Right cardiac atrium (tissue), 5 donors: ENCODE results near the gene WFDC11. TPM values are rescaled to one million over a fixed set of nuclear protein-coding genes. Genes with fewer than 3 reads are reported as not detected.
"Not testable (repeated sequence)": the region's sequence is repeated elsewhere in the genome, so short reads cannot be mapped to it uniquely, and the experiment has no call there.

Experiments used
- ATAC-seq, 2 donors: fragments of 200-7000 bp; cut with Tn5 transposase; one replicate each; pipeline versions ENCODE4 v1.8.0 to v1.9.1; 2020; ENCODE audit warnings: moderate library complexity in 2 of 2, mild to moderate bottlenecking in 1 of 2
- DNase-seq, 3 donors: peaks; one replicate each; pipeline ENCODE4 v3.0.0-alpha.2; 2020
- H3K27ac ChIP-seq: one replicate; pipeline ENCODE4 v1.5.1; 2013; ENCODE audit warnings: mild to moderate bottlenecking, low read length, control low read depth, moderate library complexity
- H3K27me3 ChIP-seq: one replicate; pipeline ENCODE4 v1.6.1; 2013; ENCODE audit not compliant: control insufficient read depth, insufficient read depth
- H3K4me1 ChIP-seq: one replicate; pipeline ENCODE4 v1.6.1; 2013; ENCODE audit warnings: low read length; ENCODE audit not compliant: control insufficient read depth, insufficient read depth
- H3K4me3 ChIP-seq: one replicate; pipeline ENCODE4 v1.5.1; 2013; ENCODE audit warnings: low read length, control low read depth
- H3K9me3 ChIP-seq: one replicate; pipeline ENCODE4 v1.6.1; 2013; ENCODE audit warnings: low read length; ENCODE audit not compliant: control insufficient read depth
- WGBS: extraction: QIAGEN DNeasy Blood & Tissue Kit; methylation state at CpG from one replicate; pipeline ENCODE4 v1.1.7; 2013; 5-methylcytosine and 5-hydroxymethylcytosine counted together
- intact Hi-C, 4 donors: fragments of 100-400 bp; cut with DNase I; formaldehyde crosslinking; loops; one replicate each; pipeline versions ENCODE4 v1.11.0 to v1.14.0; 2022 to 2023
- long read RNA-seq, 4 donors: library from polyadenylated mRNA; unstranded; transcript quantifications; one replicate each; pipeline ENCODE4 v2.0.0, GENCODE V29; 2020 to 2021
- polyA plus RNA-seq: library from polyadenylated mRNA; stranded (reverse); fragments of 200-250 nt; gene quantifications from one replicate; pipeline ENCODE4 v1.2.3, GENCODE V29; 2013
- total RNA-seq, 4 donors: library from RNA; stranded (reverse); fragmentation: NEBNext Ultra II Directional; extraction: Animal tissue kit (Norgen Biotek cat#: 25700); gene quantifications; one replicate each; pipeline ENCODE4 v1.2.1, GENCODE V29; 2021
- donor health status: healthy with polysubstance abuse.
- donor health status: DM: no; HTN: yes; CAD: no.
- donor health status: DM: no; HTN: no; CAD: no.
- donor health status: DM: no; HTN: yes; CAD: no; lungs with severe emphysema.
- donor health status: DM: yes; HTN: yes; CAD: no.

Gene WFDC11
- total RNA-seq = not detected
- not detected for polyA plus RNA-seq
- long read RNA-seq, donor 1 = 0 reads
- long read RNA-seq, donor 2 = 0 reads
- long read RNA-seq, donor 3 = 0 reads
- long read RNA-seq, donor 4 = 0 reads

DNA sequence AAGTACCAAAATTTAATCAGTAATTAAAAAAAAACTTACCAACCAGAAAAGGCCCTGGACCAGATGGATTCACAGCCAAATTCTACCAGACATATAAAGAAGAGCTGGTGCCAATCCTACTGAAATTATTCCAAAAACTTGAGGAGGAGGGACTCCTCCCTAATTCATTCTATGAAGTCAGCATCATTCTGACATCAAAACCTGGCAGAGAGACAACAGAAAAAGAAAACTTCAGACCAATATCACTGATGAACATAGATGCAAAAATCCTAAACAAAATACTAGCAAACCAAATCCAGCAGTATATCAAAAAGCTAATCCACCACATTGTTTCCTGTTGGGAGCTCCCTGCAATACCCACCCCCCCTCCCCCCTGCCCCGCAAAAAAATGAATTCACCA lies at the start of gene WFDC11:
TSS of gene WFDC11 (minus strand) at position 101 of the 400 bp plus-strand sequence. CDS start 19,639 bp downstream, outside the sequence.
- H3K9me3 ChIP-seq = no peaks in the 10 kb centered on the region
- no peak within 1 kb of the TSS for H3K4me3 ChIP-seq
- no peak for ATAC-seq
- H3K27me3 ChIP-seq = no peaks in the 10 kb centered on the region
- 80% methylated on average over 1 of the region's 1 CpG for WGBS
- no peaks in the 10 kb centered on the region for H3K4me1 ChIP-seq
- H3K27ac ChIP-seq = no peak within 1 kb of the TSS
- intact Hi-C loops = no loop called here
- no peak for DNase-seq

DNA sequence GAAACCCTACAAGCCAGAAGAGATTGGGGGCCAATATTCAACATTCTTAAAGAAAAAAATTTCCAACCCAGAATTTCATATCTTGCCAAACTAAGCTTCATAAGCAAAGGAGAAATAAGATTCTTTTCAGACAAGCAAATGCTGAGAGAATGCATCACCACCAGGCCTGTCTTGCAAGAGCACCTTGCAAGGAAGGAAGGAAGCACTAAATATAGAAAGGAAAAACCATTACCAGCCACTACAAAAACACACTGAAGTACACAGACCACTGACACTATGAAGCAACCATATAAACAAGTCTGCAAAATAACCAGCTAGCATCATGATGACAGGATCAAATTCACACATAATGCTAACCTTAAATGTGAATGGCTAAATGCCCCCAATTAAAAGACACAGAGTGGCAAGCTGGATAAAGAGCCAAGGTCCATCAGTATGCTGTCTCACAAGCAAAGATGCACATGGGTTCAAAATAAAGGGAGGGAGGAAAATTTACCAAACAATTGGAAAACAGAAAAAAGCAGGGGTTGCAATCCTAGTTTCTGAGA lies 46.2 kb upstream of the WFDC11 start:
- H3K4me1 ChIP-seq, H3K27me3 ChIP-seq, H3K9me3 ChIP-seq, H3K4me3 ChIP-seq, H3K27ac ChIP-seq, DNase-seq, intact Hi-C loops, ATAC-seq: not testable (repeated sequence)

DNA sequence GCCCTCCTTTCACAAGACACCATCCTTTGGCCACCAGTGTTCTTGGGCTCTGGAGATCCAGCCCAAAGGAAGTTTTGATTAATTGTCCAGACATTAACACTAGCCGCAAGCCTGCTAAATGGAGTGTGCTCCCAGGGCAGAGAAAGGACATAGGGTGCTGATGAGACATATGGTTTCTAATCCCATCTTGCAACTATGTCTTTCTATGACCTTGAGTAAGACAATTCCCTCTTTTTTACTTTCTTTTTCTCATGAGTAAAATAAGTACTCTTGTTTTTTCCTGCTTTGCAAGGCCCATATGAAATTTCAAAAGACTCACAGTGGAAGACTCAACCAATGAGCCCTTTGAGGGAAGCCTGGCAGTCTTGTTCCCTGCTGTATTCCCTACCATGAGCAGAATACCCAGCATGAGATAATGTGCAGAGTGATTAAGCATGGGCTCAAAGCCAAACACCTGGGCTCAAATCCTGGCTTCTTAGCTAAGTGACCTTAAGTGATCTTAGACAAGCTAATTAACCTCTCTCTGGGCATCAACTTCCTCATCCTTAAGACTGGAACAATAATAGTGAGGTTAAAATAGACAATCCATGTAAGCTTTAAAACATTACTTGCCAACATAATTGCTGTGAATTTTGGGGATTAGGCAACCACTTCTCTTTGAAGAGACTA lies 35.1 kb upstream of the WFDC11 start, which contains the start of gene WFDC10B:
TSS of gene WFDC10B (minus strand) at position 51 of the 669 bp plus-strand sequence. CDS start 19,027 bp downstream, outside the sequence.
- Histone ChIP-seq H3K9me3 (no peaks in the 10 kb centered on the region), H3K4me3 (no peak within 1 kb of the TSS), H3K27me3 (no peaks in the 10 kb centered on the region), H3K27ac (no peak within 1 kb of the TSS), H3K4me1 (no peaks in the 10 kb centered on the region)
- ATAC-seq (no peak), DNase-seq (no peak)
- 86% methylated on average over 1 of the region's 1 CpG for WGBS
- intact Hi-C loops = no loop called here

DNA sequence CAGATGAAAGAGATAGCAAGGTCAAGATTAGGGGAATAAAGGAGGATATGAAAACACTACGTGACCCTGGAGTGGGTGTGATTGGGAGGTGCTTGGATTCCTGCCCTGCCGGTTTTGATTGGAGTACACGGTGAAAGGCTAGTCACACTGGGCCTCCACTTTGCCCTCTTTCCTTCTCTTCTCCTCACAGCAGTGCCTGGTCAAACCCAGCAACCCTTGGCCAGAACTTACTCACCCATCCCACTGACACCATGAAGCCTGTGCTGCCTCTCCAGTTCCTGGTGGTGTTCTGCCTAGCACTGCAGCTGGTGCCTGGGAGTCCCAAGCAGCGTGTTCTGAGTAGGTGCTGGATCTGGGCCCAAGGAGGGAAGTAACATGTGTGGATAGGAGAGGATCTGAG lies 31.8 kb upstream of the WFDC11 start, which contains the start of gene WFDC13:
TSS of gene WFDC13 (plus strand) at position 166 of the 400 bp plus-strand sequence. CDS start at position 252, 86 bp downstream.
- no peaks in the 10 kb centered on the region for H3K27me3 ChIP-seq
- H3K9me3 ChIP-seq = no peaks in the 10 kb centered on the region
- ATAC-seq (no peak), DNase-seq (no peak)
- intact Hi-C loops = no loop called here
- H3K4me3 ChIP-seq = no peak within 1 kb of the TSS
- 65% methylated on average over 4 of the region's 4 CpGs for WGBS
- no peak within 1 kb of the TSS for H3K27ac ChIP-seq
- no peaks in the 10 kb centered on the region for H3K4me1 ChIP-seq

DNA sequence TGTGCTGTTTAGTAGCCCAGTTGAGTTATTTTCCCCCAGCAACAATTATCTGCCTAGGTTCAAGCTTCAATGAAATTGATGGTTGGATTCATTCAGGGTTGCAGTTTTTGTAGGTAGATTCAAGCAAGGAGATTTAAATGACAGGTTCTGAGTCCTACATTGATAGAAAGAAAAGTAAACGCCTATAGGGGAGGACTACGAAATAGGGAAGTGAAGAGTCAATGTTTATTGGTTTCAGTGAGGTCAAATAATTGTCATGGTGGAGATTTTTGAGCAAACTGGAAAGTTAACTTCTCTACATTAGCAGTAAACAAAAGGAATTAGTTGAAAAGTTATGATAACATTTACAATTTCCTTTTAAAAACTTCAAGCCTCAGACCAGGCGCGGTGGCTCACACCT lies 31.1 kb upstream of the WFDC11 start:
- DNase-seq (no peak), ATAC-seq (no peak)
- Histone ChIP-seq H3K9me3 (no peaks in the 10 kb centered on the region), H3K27ac (no peak overlapping the region), H3K4me1 (no peaks in the 10 kb centered on the region), H3K4me3 (no peak overlapping the region), H3K27me3 (no peaks in the 10 kb centered on the region)
- WGBS = 64% methylated on average over 4 of the region's 4 CpGs
- intact Hi-C loops = no loop called here

DNA sequence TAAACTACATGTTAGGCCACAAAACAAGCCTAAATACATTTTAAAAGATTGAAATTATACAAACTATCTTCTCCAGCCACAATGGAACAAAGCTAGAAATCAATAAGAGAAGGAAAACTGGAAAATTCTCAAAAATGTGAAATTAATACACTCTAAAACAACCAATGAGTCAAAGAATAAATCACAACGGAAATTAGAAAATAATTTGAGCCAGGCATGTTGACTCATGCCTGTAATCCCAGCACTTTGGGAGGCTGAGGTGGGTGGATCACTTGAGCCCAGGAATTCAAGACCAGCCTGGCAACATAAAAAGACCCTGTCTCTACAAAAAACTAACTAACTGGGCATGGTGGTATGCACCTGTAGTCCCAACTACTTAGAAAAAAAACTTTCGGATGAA lies 25.5 kb upstream of the WFDC11 start:
- no peaks in the 10 kb centered on the region for H3K27me3 ChIP-seq
- no peak for DNase-seq
- WGBS = 89% methylated on average over 2 of the region's 2 CpGs

DNA sequence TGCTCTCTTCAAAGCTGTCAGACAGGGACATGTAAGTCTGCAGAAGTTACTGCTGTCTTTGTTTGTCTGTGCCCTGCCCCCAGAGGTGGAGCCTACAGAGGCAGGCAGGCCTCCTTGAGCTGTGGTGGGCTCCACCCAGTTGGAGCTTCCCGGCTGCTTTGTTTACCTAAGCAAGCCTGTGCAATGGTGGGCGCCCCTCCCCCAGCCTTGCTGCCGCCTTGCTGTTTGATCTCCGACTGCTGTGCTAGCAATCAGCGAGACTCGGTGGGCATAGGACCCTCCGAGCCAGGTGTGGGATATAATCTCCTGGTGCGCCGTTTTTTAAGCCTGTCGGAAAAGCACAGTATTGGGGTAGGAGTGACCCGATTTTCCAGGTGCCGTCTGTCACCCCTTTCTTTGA lies 23.3 kb upstream of the WFDC11 start:
- intact Hi-C loops, H3K27me3 ChIP-seq, H3K9me3 ChIP-seq, H3K27ac ChIP-seq, H3K4me3 ChIP-seq, H3K4me1 ChIP-seq, DNase-seq, ATAC-seq: not testable (repeated sequence)
- 90% methylated on average over 12 of the region's 12 CpGs for WGBS

More for the DNA sequence above, 25.5 kb upstream of the WFDC11 start:
- intact Hi-C loops = no loop called here
- Histone ChIP-seq H3K4me3 (no peak overlapping the region), H3K9me3 (no peaks in the 10 kb centered on the region), H3K27ac (no peak overlapping the region), H3K4me1 (no peaks in the 10 kb centered on the region)
- no peak for ATAC-seq

DNA sequence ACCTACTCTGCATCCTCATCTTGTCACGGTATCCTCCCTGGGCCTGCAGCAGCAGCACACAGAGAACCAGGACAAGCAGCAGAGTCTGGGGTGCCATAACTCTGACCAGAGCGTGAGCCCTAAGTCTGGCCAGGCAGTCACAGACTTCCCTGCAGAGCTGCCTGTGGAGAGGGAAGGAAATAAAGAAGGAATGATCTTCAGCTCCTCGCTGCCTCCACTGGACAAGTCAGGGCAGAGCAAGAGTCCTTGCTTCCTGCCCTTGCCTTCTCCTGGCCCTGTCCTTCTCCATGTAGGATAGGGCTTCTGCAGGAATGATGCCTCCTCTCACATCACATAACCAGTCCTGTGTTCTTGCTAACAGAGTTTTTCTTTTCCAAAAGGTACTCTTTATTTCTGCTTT lies 15.9 kb upstream of the WFDC11 start:
- no peak overlapping the region for H3K4me3 ChIP-seq
- H3K4me1 ChIP-seq = no peaks in the 10 kb centered on the region
- no peak overlapping the region for H3K27ac ChIP-seq
- 65% methylated on average over 3 of the region's 3 CpGs for WGBS
- H3K9me3 ChIP-seq = no peaks in the 10 kb centered on the region
- no peaks in the 10 kb centered on the region for H3K27me3 ChIP-seq
- ATAC-seq (no peak), DNase-seq (no peak)
- intact Hi-C loops = no loop called here

DNA sequence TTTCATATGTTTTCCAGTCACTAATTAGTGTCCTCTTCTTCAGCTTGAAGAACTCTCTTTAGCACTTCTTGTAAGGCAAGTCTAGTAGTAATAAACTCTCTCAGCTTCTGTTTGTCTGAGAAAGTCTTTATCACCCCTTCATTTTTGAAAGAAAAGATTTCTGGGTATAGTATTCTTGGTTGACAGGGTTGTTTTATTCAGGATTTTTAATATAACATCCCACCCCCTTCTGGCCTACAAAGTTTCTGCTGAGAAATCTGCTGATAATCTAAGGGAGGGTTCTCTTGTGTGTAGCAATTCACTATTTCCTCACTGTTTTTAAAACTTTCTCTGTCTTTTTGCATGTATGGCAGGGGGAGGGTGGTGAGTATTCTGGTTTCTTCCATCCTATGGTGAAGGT lies 9.6 kb upstream of the WFDC11 start:
- Histone ChIP-seq H3K27me3 (no peaks in the 10 kb centered on the region), H3K4me3 (no peak overlapping the region), H3K27ac (no peak overlapping the region), H3K9me3 (peaks cover 12% of the 10 kb centered on the region), H3K4me1 (no peaks in the 10 kb centered on the region)
- DNase-seq (no peak), ATAC-seq (no peak)
- intact Hi-C loops = no loop called here

DNA sequence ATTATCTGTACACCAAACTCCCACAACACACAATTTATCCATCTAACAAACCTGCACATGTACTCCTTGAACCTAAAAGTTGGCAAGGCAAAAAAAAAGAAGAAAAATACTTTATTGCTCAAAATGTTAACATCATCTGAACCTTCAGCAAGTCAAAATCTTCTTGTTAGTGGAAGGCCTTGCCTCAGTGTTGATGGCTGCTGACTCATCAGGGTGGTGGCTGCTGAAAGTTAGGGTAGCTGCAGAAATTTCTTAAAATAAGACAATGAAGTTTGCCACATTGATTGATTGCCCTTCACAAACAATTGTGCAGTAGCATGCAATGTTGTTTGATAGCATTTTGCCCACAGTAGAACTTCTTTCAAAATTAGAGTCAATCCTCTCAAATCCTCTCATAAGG lies 2.7 kb upstream of the WFDC11 start:
- intact Hi-C loops = no loop called here
- DNase-seq = no peak
- no peak for ATAC-seq
- Histone ChIP-seq H3K9me3 (no peaks in the 10 kb centered on the region), H3K27me3 (no peaks in the 10 kb centered on the region), H3K27ac (no peak overlapping the region), H3K4me3 (no peak overlapping the region), H3K4me1 (no peaks in the 10 kb centered on the region)

DNA sequence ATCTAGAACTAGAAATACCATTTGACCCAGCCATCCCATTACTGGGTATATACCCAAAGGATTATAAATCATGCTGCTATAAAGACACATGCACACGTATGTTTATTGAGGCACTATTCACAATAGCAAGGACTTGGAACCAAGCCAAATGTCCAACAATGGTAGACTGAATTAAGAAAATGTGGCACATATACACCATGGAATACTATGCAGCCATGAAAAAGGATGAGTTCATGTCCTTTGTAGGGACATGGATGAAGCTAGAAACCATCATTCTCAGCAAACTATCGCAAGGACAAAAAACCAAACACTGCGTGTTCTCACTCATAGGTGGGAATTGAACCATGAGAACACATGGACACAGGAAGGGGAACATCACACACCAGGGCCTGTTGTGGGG lies 13.0 kb downstream of the WFDC11 start:
- DNase-seq, H3K27ac ChIP-seq, H3K27me3 ChIP-seq, ATAC-seq, H3K9me3 ChIP-seq, H3K4me1 ChIP-seq, H3K4me3 ChIP-seq, intact Hi-C loops: not testable (repeated sequence)
- 92% methylated on average over 3 of the region's 3 CpGs for WGBS
